IPS-18c (cell line): ENCODE data around the gene GRM3.

Experiments used
- H3K4me3 ChIP-seq: 2 replicates; pipeline ENCODE4 v1.7.0; 2013; ENCODE audit warnings: low read depth, mild to moderate bottlenecking, low read length, moderate library complexity; ENCODE audit not compliant: insufficient read depth
- H3K9me3 ChIP-seq: one replicate; pipeline ENCODE4 v1.6.1; 2013; ENCODE audit warnings: mild to moderate bottlenecking, low read length, moderate library complexity; ENCODE audit not compliant: control insufficient read depth, insufficient read depth

GRM3 gene

GRCh38 chr7:86826948-86827347 is 183.2 kb downstream of the GRM3 start:
- no peaks in the 10 kb centered on the region for H3K9me3 ChIP-seq
- no peak overlapping the region for H3K4me3 ChIP-seq

- H3K9me3 ChIP-seq = no peaks in the 10 kb centered on the region
- H3K4me3 ChIP-seq = no peak overlapping the region
These were observed 189.7 kb downstream of the GRM3 start for GRCh38 chr7:86833360-86833759.

- H3K4me3 ChIP-seq = no peak overlapping the region
- peaks cover 2% of the 10 kb centered on the region for H3K9me3 ChIP-seq
These were observed 193.5 kb downstream of the GRM3 start for GRCh38 chr7:86837235-86837634.

GRCh38 chr7:86844608-86845007 is 200.9 kb downstream of the GRM3 start:
- Histone ChIP-seq H3K9me3 (no peaks in the 10 kb centered on the region), H3K4me3 (no peak overlapping the region)

GRCh38 chr7:86846494-86847190 is 202.9 kb downstream of the GRM3 start:
- no peaks in the 10 kb centered on the region for H3K9me3 ChIP-seq
- H3K4me3 ChIP-seq = no peak overlapping the region

GRCh38 chr7:86848226-86848625 is 204.5 kb downstream of the GRM3 start:
- H3K4me3 ChIP-seq = no peak overlapping the region

GRCh38 chr7:86851566-86851965 is 207.9 kb downstream of the GRM3 start:
- H3K4me3 ChIP-seq = no peak overlapping the region
- no peaks in the 10 kb centered on the region for H3K9me3 ChIP-seq

More at GRCh38 chr7:86848226-86848625, 204.5 kb downstream of the GRM3 start:
- no peaks in the 10 kb centered on the region for H3K9me3 ChIP-seq

GRCh38 chr7:86863452-86863851 is 219.7 kb downstream of the GRM3 start:
- Histone ChIP-seq H3K4me3 (no peak overlapping the region), H3K9me3 (no peaks in the 10 kb centered on the region)

GRCh38 chr7:86867163-86867762 is 223.6 kb downstream of the GRM3 start:
- Histone ChIP-seq H3K4me3 (no peak overlapping the region), H3K9me3 (no peaks in the 10 kb centered on the region)

GRCh38 chr7:86876146-86876545 is 232.4 kb downstream of the GRM3 start:
- H3K9me3 ChIP-seq = no peaks in the 10 kb centered on the region
- H3K4me3 ChIP-seq = no peak overlapping the region

- Histone ChIP-seq H3K9me3 (no peaks in the 10 kb centered on the region), H3K4me3 (no peak overlapping the region)
These were observed 240.4 kb downstream of the GRM3 start for GRCh38 chr7:86884152-86884551.

- no peaks in the 10 kb centered on the region for H3K9me3 ChIP-seq
- H3K4me3 ChIP-seq = no peak overlapping the region
These were observed 245.8 kb downstream of the GRM3 start for GRCh38 chr7:86889501-86889900.

GRCh38 chr7:86898171-86898570 is 254.5 kb downstream of the GRM3 start:
- H3K4me3 ChIP-seq = no peak overlapping the region
- H3K9me3 ChIP-seq = no peaks in the 10 kb centered on the region

- no peaks in the 10 kb centered on the region for H3K9me3 ChIP-seq
- no peak overlapping the region for H3K4me3 ChIP-seq
These were observed 257.2 kb downstream of the GRM3 start for GRCh38 chr7:86900886-86901285.

GRCh38 chr7:86904949-86905834 is 261.5 kb downstream of the GRM3 start:
- H3K4me3 ChIP-seq = no peak overlapping the region
- no peaks in the 10 kb centered on the region for H3K9me3 ChIP-seq

- no peak overlapping the region for H3K4me3 ChIP-seq
- H3K9me3 ChIP-seq = no peaks in the 10 kb centered on the region
These were observed 265.2 kb downstream of the GRM3 start for GRCh38 chr7:86908948-86909347.

GRCh38 chr7:86911659-86912058 is 267.9 kb downstream of the GRM3 start:
- no peak overlapping the region for H3K4me3 ChIP-seq
- H3K9me3 ChIP-seq = no peaks in the 10 kb centered on the region

GRCh38 chr7:86913709-86914108 is 270.0 kb downstream of the GRM3 start:
- no peak overlapping the region for H3K4me3 ChIP-seq
- H3K9me3 ChIP-seq = no peaks in the 10 kb centered on the region
